Measurements from ENCODE around the gene CNR2.
"Not testable (repeated sequence)": the region's sequence is repeated elsewhere in the genome, so short reads cannot be mapped to it uniquely, and the experiment has no call there.

Gene CNR2

DNA sequence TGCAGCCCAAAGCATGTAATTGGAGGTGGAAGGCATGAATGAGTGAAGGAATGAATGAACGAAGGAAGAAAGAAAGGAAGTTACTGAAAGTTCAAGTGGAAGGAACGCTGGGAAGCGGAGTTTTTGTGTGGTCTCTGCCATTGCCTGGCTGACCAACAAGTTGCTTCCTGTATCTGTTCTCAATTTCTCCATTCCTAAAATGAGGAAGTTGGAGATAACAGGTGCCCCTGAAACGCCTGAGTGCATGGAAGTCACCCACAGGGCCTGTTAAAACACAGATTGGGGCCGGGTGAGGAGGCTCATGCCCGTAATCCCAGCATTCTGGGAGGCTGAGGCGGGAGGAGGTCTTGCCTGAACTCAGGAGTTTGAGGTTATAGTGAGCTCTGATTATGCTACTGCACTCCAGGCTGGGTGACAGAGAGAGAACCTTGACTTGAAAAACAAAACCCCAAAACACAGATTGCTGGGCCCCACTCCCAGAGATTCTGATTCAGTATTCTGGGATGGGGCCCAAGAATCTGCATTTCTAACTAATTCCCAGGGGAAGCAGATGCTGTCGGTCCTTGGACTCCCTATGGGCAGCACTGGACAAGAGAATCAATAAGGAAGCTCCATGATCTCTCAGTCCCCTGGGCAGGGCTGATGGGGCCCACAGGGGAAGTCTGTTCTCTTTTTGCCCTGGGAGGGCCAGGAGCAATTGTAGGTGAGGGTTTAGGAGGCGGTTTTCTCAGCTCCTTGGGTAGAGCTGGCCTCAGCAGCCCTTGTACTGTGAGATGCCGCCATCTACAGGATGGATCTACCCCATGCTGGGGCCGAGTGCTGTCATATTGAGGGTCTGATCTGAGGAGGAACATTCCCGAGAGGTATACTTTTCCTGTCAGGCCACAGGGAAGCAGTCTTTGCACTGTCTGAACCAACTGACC is 3.3 kb upstream of the CNR2 start:
- peak; percentile 70 for DNase-seq

DNA sequence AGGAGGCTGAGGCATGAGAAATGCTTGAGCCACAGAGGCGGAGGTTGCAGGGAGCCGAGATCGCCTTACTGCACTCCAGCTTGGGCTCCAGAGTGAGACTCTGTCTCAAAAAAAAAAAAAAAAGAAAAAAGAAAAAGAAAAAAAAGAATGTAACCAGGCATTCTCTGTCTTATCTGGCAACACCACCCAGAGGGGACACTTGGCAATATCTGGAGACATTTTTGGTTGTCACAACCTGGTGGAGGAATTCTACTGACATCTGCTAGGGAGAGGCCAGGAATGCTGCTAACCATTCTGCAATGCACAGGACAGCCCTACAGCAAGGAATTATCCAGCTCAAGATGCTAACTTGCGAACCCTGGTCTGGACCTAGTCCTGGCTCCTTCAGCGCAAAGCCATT is 2.3 kb upstream of the CNR2 start:
- DNase-seq, result no peak

DNA sequence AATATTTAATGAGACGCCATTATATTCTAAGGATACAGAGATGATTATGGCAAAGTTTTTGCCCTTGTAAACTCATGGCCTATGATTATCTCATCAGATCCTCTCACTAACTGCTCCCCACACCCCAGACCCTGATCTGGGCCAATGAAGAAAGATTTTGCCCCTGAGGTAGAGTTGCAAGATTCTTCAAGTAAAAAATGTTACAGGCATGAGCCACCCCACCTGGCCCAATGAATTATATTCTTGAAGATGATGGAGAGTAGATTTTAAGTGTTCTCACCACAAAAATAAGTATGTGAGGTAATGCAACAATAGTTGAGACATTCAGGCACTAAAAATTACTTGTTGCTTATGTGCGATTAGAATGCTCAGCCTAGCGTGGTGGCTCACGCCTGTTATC is 1.8 kb upstream of the CNR2 start:
- DNase-seq, result no peak

DNA sequence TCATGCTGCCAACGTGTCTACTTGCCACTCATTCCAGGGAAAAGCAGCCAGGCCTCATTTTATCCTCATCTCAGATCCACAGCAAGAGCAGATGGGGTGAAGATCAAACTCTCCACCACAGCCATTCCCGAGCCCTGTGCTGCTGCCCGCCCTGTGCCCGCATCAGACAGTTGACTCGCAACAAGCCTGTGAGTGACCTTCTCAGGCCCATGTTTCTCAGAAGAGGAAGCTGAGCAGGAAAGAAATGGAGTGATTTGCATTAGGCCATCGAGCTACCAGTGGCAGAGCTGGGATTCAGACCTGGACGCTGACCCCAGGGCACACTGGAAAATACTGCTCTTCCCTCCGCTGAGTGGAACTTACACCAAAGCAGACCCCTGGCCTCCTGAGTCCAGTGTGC is 1.2 kb downstream of the CNR2 start:
- DNase-seq, result no peak

- DNase-seq, result peak; percentile 24
Measured at GRCh38 chr1:23910553-23911246, 2.5 kb downstream of the CNR2 start.

- no peak for DNase-seq
Measured at GRCh38 chr1:23910144-23910543, 3.0 kb downstream of the CNR2 start.

DNA sequence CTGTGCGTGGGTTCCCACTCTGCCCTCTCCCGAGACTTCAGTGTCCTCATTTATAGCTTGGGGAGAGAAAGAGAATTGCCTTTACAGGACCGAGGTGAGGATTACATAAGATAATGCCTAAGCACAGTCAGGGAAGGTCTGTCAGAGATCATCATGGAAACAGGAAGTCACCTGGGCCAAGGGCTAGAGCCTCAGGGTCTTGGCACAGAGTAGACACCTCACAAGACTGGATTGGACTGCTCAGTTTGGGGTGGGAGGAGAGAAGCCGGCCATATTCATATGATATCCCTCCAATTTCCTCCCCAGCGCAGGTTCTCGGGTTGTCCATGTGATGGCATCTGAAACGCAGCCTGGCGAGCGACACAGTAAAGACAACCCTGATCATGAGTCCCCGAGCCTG is 3.8 kb downstream of the CNR2 start:
- DNase-seq, result peak; percentile 21

GRCh38 chr1:23908453-23909341 is 4.5 kb downstream of the CNR2 start:
- DNase-seq, result peak; percentile 29

GRCh38 chr1:23906731-23907130 is 6.4 kb downstream of the CNR2 start:
- DNase-seq, result no peak

GRCh38 chr1:23905461-23906025 is 7.6 kb downstream of the CNR2 start:
- DNase-seq, result no peak

DNA sequence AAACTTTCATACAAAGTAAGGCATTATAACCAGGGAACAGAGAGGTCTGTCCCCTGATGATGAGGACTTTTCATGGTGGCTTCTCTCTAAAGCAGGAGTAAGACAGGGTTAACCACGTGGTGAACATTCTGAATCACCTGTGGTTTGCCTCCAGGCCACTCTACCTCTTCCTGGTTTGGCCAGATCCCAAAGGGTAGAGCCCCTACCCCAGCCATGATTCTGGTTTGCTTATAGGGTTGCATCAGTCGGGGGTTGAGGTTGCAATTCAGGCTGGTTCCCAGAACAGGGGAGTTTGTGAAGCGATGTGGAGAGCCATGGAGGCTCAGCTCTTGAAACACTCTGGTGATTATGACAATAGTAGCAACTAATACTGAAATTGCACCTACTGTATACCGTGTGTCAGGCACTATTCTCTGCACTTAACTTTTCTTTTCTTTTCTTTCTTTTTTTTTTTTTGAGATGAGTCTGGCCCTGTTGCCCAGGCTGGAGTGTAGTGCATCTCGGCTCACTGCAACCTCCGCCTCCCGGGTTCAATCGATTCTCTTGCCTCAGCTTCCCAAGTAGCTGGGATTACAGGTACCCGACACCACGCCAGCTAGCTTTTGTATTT is 8.3 kb downstream of the CNR2 start:
- DNase-seq, result no peak

DNA sequence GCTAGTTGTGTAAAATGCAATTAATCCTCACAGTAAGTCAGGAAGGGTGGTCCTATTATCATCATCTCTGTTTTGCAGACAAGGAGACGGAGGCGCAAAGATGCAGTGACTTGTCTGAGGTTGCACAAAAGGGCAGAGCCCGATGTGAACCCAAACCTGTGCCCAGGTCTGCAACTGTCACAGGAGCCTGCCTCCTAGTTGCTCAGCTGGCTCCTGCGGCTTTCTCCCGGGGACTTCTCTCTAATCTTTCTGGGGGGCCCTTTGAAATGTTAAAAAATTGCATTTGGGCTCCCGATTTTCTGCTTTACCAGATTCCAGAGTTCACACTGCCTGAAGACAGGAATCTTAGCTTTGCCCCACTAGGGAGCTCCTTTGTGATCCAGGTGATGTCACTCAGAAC is 9.4 kb downstream of the CNR2 start:
- no peak for DNase-seq

DNA sequence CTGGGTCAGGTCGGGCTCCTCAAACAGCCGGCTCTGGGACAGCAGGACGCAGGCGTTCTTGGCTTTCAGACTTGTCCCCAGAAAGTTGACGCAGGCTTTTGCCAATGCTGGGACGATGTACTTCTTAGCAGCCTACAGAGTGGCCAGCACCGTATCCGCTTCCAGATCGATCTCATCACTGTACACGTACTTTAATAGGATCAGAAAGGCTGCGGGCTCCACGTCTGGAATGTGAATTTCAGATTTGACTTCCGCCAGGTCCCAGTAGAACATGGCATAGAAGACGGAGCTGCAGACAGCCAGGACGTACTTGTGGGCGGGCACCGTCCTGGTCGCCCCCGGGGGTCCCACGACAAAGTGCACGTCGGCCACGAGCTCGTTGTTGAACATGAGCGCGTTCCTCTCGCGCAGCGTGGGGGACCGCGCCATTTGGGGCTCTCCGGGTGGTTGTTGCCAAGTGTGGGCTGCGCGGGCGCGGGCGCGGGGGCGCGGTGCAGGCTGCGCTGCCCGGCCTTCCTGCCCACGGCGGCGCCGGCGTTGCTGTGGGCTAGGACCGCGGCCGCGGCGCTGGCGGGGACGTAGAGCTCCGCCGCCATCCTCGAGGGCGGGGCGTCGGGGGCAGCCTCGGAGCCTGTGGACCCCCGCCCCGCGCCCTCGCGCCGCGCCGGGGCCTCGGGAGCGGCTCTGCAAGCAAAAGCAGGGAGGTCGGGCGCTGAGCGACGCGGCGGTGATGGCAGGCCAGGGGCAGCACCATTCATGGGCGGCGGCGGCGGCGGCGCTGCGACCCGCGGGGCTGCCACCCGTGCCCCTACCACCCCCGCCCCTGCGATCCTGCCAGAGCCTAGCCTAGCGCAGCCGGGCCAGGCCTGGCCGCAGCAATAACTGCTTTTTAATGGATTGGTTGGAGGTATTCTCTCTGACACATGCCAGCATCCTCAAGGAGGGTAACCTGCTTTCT is 10.6 kb downstream of the CNR2 start:
- no peak for DNase-seq

DNA sequence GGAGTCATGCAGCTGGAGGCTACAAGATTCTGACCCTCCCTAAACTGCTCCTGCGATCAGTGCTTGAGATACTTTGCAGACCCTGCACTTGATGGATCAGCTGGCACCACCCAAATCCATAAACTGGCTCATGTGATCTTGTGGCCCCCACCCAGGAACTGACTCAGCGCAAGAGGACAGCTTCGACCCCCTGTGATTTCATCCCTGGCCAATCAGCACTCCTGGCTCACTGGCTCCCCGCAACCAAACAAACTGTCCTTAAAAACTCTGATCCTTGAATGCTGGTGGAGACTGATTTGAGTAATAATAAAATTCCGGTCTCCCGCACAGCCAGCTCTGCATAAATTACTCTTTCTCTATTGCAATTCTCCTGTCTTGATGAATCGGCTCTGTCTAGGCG is 13.1 kb downstream of the CNR2 start:
- not testable (repeated sequence) for DNase-seq

GRCh38 chr1:23899070-23899469 is 14.1 kb downstream of the CNR2 start:
- DNase-seq, result no peak

GRCh38 chr1:23897083-23897482 is 16.1 kb downstream of the CNR2 start:
- no peak for DNase-seq

DNA sequence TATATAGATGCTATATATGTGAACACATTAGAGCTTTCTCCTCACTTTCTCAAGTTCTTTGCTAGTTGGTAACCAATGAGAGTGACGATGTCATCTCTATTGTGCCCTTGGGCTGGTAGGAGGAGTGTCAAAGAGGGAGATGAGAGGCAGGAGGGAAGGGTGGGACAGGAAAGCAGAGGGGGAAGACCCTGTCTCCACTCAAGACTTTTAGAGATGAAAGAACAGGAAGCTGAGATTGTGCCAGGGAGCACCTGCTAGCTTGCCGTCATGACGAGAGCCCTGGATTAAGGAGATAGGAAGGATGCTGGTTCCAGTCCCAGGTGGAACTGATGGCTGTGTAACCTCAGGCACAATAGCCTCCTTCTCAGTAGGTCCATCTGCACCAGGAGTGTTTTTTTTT is 16.7 kb downstream of the CNR2 start:
- DNase-seq, result no peak

DNA sequence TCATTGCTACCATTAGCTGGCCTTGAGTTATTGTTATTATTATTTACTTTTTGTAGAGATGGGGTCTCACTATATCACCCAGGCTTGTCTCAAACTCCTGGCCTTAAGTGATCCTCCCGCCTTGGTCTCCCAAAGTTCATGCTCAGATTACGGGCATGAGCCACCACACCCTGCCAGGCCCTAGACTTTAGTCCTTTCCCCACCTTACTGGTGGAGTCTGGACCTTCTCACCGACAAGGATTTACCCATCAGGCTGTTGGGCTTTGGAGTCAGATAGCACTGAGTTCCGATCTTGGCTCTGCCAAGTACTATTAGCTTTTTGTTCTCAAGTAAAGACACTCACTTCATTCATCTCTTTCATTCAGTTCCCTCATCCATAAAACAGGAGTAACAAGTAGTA is 17.2 kb downstream of the CNR2 start:
- no peak for DNase-seq

GRCh38 chr1:23895082-23895481 is 18.1 kb downstream of the CNR2 start:
- DNase-seq, result no peak

- DNase-seq, result no peak
Measured at GRCh38 chr1:23889074-23889473, 24.1 kb downstream of the CNR2 start.

GRCh38 chr1:23885222-23885621 is 27.9 kb downstream of the CNR2 start:
- DNase-seq, result no peak
